Suprapubic skin (tissue), 4 donors: ENCODE measurements around the gene TCP11.

Source experiments
- POLR2A ChIP-seq, 2 donors: fragments of 450-650 bp; IDR thresholded peaks; one replicate each; pipeline ENCODE4 v1.6.1; 2017; ENCODE audit warnings: antibody characterized with exemption in 2 of 2, mild to moderate bottlenecking in 2 of 2, moderate library complexity in 2 of 2
- POLR2AphosphoS5 ChIP-seq, 3 donors: sonication (generic); formaldehyde crosslinking; IDR thresholded peaks; one replicate each; pipeline ENCODE4 v1.6.1; 2017; ENCODE audit warnings: antibody characterized with exemption in 3 of 3
- TF ChIP-seq, protein P1 (sequence below), 2 donors: fragments of 200-600 bp in 1 of 2; fragments of 450-650 bp in 1 of 2; sonication (generic) in 1 of 2; IDR thresholded peaks; one replicate each; pipeline ENCODE4 v1.5.1; 2016 to 2019; ENCODE audit warnings: antibody characterized with exemption in 2 of 2, mild to moderate bottlenecking in 1 of 2, moderate library complexity in 1 of 2

DNA sequence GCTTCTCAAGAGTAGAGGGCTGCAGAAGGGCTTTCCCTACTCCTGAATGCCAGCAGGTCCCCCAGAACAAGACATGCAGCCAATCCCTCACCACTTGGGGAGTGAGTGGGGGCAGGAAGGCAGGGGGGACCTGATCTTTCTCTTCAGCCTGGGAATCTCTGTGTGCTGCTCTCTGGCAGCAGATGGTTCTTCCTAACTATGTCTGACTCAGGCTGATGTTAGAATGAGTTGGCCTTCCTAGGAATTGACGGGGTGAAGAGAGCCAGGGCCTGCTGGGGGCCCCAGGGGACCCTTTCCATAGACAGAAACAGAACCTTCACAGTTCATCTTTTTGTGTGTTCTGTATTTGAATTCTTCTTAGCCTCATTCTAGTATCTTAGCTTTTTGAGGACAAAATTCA is 29.0 kb upstream of the TCP11 start:
- TF ChIP-seq, protein P1, sequence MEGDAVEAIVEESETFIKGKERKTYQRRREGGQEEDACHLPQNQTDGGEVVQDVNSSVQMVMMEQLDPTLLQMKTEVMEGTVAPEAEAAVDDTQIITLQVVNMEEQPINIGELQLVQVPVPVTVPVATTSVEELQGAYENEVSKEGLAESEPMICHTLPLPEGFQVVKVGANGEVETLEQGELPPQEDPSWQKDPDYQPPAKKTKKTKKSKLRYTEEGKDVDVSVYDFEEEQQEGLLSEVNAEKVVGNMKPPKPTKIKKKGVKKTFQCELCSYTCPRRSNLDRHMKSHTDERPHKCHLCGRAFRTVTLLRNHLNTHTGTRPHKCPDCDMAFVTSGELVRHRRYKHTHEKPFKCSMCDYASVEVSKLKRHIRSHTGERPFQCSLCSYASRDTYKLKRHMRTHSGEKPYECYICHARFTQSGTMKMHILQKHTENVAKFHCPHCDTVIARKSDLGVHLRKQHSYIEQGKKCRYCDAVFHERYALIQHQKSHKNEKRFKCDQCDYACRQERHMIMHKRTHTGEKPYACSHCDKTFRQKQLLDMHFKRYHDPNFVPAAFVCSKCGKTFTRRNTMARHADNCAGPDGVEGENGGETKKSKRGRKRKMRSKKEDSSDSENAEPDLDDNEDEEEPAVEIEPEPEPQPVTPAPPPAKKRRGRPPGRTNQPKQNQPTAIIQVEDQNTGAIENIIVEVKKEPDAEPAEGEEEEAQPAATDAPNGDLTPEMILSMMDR (IDR thresholded peaks at IDR 0.05), result no peak
- TF ChIP-seq POLR2AphosphoS5 (IDR thresholded peaks at IDR 0.05), result no peak
- TF ChIP-seq POLR2A (IDR thresholded peaks at IDR 0.05), result no peak
